BE2C (cell line): ENCODE data around the gene MPPED1.

Experiments used
- DNase-seq: peaks from one replicate; pipeline ENCODE4 v3.0.0-alpha.2; 2020
- H3K27me3 ChIP-seq: fragments of 250-450 bp; sonication (Bioruptor Pico); 2 replicates; pipeline ENCODE4 v1.5.1; 2020; ENCODE audit warnings: mild to moderate bottlenecking
- H3K36me3 ChIP-seq: fragments of 250-450 bp; sonication (Bioruptor Pico); 2 replicates; pipeline ENCODE4 v1.5.1; 2020; ENCODE audit warnings: mild to moderate bottlenecking
- H3K4me1 ChIP-seq: fragments of 250-450 bp; sonication (Bioruptor Pico); 2 replicates; pipeline ENCODE4 v1.5.1; 2020
- H3K4me3 ChIP-seq: 2 replicates; pipeline ENCODE4 v1.5.1; 2011; ENCODE audit warnings: low read depth, low read length
- H3K9me3 ChIP-seq: fragments of 250-450 bp; sonication (Bioruptor Pico); 2 replicates; pipeline ENCODE4 v1.5.1; 2020
- CTCF ChIP-seq: IDR thresholded peaks from 2 replicates; pipeline ENCODE4 v1.5.1; 2012; ENCODE audit warnings: mild to moderate bottlenecking, low read depth, low read length

The MPPED1 gene

GRCh38 chr22:43479301-43479950 is 67.6 kb downstream of the MPPED1 start:
- Histone ChIP-seq H3K9me3 (no peaks in the 10 kb centered on the region), H3K4me3 (no peak overlapping the region), H3K27me3 (no peaks in the 10 kb centered on the region), H3K36me3 (no peaks in the 10 kb centered on the region), H3K4me1 (no peaks in the 10 kb centered on the region)
- TF ChIP-seq CTCF, result no peak
- no peak for DNase-seq

GRCh38 chr22:43479962-43480361 is 68.1 kb downstream of the MPPED1 start:
- no peak for TF ChIP-seq CTCF
- Histone ChIP-seq H3K36me3 (no peaks in the 10 kb centered on the region), H3K4me1 (no peaks in the 10 kb centered on the region), H3K9me3 (no peaks in the 10 kb centered on the region), H3K27me3 (no peaks in the 10 kb centered on the region), H3K4me3 (no peak overlapping the region)
- DNase-seq, result no peak

GRCh38 chr22:43481568-43482317 is 69.9 kb downstream of the MPPED1 start:
- DNase-seq, result peak; percentile 51
- Histone ChIP-seq H3K9me3 (no peaks in the 10 kb centered on the region), H3K27me3 (no peaks in the 10 kb centered on the region), H3K4me1 (no peaks in the 10 kb centered on the region), H3K36me3 (no peaks in the 10 kb centered on the region), H3K4me3 (no peak overlapping the region)
- peak; percentile 72 for TF ChIP-seq CTCF

GRCh38 chr22:43482318-43482625 is 70.5 kb downstream of the MPPED1 start:
- Histone ChIP-seq H3K9me3 (no peaks in the 10 kb centered on the region), H3K27me3 (no peaks in the 10 kb centered on the region), H3K4me3 (no peak overlapping the region), H3K36me3 (no peaks in the 10 kb centered on the region), H3K4me1 (no peaks in the 10 kb centered on the region)
- TF ChIP-seq CTCF, result no peak
- no peak for DNase-seq

GRCh38 chr22:43483266-43483665 is 71.5 kb downstream of the MPPED1 start:
- Histone ChIP-seq H3K9me3 (no peaks in the 10 kb centered on the region), H3K4me1 (no peaks in the 10 kb centered on the region), H3K27me3 (no peaks in the 10 kb centered on the region), H3K4me3 (no peak overlapping the region), H3K36me3 (no peaks in the 10 kb centered on the region)
- TF ChIP-seq CTCF, result no peak
- DNase-seq, result no peak

GRCh38 chr22:43483669-43484068 is 71.9 kb downstream of the MPPED1 start:
- no peak for DNase-seq
- Histone ChIP-seq H3K4me1 (no peaks in the 10 kb centered on the region), H3K9me3 (no peaks in the 10 kb centered on the region), H3K4me3 (no peak overlapping the region), H3K27me3 (no peaks in the 10 kb centered on the region), H3K36me3 (no peaks in the 10 kb centered on the region)
- no peak for TF ChIP-seq CTCF
